Measurements from ENCODE around the gene GRK6.

Gene GRK6

DNA sequence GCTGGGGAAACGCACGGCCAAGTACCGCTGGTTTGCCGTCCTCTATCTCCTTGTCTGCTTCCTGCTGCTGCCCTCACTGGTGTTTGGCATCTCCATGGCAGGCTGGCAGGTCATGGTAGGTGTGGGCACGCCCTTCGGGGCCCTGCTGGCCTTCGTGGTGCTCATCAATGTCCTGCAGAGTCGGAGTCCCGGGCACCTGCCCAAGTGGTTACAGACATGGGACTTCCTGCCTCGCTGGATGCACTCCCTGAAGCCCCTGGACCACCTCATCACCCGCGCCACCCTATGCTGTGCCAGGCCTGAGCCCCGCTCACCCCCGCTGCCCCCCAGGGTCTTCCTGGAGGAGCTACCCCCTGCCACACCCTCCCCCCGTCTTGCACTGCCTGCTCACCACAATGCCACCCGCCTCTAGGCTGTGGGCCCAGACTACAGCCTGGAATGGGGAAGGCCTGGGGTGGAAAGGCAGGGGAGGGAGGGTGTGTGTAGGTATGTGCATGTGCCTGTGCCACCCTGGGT lies 28.5 kb upstream of the GRK6 start:
- no peak overlapping the region for H3K4me3 ChIP-seq (ENCODE audit: low read depth, low read length)
- no peak for DNase-seq (ENCODE audit: low read depth)
- TF ChIP-seq, protein P1, sequence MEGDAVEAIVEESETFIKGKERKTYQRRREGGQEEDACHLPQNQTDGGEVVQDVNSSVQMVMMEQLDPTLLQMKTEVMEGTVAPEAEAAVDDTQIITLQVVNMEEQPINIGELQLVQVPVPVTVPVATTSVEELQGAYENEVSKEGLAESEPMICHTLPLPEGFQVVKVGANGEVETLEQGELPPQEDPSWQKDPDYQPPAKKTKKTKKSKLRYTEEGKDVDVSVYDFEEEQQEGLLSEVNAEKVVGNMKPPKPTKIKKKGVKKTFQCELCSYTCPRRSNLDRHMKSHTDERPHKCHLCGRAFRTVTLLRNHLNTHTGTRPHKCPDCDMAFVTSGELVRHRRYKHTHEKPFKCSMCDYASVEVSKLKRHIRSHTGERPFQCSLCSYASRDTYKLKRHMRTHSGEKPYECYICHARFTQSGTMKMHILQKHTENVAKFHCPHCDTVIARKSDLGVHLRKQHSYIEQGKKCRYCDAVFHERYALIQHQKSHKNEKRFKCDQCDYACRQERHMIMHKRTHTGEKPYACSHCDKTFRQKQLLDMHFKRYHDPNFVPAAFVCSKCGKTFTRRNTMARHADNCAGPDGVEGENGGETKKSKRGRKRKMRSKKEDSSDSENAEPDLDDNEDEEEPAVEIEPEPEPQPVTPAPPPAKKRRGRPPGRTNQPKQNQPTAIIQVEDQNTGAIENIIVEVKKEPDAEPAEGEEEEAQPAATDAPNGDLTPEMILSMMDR (IDR thresholded peaks at IDR 0.05; ENCODE audit: low read depth, low read length, missing control alignments) = no peak

DNA sequence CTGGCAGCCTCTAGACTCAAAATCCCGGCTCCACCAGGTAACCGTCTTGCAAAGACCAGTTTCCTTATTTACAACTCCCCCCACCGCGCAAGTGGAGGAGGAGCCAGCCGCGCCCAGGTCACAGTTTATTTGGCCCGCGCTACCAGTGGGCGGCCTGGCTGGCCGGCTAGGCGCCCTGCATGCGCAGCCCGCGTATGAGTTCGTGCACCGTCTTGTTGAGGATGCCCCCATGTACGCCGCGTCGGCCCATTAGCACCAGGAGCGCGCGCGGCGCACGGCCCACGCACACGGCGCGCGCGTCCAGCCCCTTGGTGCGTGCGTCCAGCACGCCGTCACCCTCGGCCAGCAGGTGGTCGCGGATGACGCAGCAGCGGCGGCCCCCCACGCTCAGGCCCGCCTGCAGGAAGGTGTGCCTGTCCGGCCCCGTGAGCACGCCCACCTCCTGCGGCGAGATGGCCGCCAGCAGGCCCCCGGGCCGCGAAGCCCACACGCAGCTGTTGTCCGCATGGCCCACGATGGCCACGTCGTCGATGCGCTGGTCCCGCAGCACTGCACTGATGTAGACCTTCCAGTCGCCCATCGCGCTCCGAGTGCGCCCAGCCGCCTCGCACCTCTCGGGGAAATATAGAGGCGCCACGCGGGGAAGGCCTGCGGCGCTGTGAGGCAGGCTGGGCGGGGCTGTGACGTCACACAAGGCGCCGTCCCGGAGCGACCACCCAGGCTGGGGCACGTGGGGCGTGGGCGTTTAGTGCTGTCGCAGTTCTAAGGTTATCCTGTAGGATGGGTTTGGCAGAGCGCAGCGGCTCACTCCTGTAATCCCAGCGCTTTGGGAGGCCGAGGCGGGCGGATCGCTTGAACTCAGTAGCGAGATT lies 26.2 kb upstream of the GRK6 start, which contains the start of gene PFN3:
Gene PFN3 (minus strand): TSS at position 665 of the 872 bp plus-strand sequence. CDS start 85 bp downstream, at position 580.
- TF ChIP-seq, protein P1 (IDR thresholded peaks at IDR 0.05; ENCODE audit: low read depth, low read length, missing control alignments) = no peak
- DNase-seq (ENCODE audit: low read depth) = no peak
- H3K4me3 ChIP-seq (ENCODE audit: low read depth, low read length) = no peak within 1 kb of the TSS

- peak overlapping the region; percentile 64 for H3K4me3 ChIP-seq (ENCODE audit: low read depth, low read length)
- DNase-seq (ENCODE audit: low read depth) = no peak
- TF ChIP-seq, protein P1 (IDR thresholded peaks at IDR 0.05; ENCODE audit: low read depth, low read length, missing control alignments) = peak; percentile 55
Measured at GRCh38 chr5:177402271-177403043, 24.0 kb upstream of the GRK6 start.

DNA sequence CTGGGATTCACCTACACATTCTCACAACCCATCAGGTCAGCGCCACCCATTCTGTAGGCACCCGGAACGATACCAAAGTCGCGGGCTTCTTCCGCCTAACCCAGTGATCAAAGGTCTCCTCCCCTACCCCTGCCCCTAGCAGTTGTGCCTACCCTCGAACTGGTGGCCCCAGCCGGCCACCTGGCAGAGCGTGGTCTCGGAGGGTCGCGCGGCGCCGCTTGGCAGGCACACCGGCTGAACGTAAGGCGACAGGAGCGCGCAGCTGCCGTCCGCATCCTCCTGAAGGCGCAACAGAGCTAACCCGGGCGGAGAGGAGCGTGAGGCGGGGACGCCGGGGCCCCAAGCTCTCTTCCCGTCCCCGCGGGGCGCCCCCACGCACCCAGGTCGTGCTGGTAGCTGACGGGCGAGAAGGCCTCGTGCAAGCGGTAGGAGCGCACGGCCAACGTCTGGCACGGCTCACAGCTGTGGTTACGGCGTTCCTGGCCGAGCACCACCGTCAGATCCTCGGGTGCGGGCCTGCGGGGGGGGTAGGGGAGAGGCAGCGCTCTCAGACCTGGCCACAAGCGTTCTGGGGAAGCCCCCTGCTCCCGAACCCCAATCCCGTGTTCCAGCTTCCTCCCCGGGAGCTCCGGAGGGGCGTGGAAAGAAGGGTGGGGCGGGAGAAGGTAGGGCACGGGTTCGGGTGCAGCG lies 23.2 kb upstream of the GRK6 start:
- no peak for DNase-seq (ENCODE audit: low read depth)
- TF ChIP-seq, protein P1 (IDR thresholded peaks at IDR 0.05; ENCODE audit: low read depth, low read length, missing control alignments) = peak; percentile 12
- H3K4me3 ChIP-seq (ENCODE audit: low read depth, low read length) = peak overlapping the region; percentile 64

DNA sequence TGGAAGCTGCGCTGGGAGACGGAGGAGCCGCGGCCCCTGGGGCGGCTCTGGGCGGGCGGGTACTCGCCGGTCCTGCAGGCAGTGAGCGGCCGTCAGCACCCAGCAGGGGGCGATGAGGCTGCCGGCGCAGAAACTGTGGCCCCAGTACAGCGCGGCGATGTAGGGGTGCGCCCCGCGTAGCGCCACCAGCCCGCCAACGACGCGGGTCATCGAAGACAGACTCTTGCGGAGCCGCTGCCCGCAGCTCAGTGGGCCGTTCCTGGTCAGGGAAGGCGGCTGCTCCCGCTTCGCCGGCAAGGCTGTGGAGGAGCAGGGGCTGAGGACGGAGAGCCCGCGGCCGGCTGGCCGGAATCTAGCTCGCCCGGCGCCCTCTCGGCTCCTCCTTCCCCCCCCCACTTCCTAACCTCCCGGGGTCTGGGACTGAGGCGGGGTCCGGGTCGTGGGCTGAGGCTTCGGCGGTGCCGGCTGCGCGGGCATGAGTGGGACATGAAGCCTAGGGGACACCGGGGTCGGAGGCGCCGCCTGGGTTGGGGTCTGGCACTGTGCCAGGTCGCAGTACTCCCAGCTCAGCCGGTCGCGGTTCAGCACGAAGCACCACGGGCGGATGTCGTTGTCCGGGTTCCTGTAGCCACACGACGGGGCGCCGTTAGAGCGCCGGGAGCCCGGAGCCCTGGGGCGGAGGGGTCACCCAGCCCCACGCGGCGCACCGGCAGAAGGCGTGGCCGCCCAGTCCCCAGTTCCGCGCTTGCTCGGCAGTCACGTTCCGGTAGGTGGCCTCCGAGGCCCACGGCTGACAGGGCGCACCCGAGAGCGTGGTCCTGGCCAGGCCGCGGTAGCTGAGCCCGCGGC lies 22.5 kb upstream of the GRK6 start:
- TF ChIP-seq, protein P1 (IDR thresholded peaks at IDR 0.05; ENCODE audit: low read depth, low read length, missing control alignments) = peak; percentile 89
- H3K4me3 ChIP-seq (ENCODE audit: low read depth, low read length) = peak overlapping the region; percentile 64
- no peak for DNase-seq (ENCODE audit: low read depth)
